Astrocyte of the cerebellum (primary cell): Measurements from ENCODE around the gene DDR2.

Experiments
- DNase-seq: peaks from one replicate; pipeline ENCODE4 v3.0.0-alpha.2; 2011; ENCODE audit warnings: low read depth
- H3K4me3 ChIP-seq: 2 replicates; pipeline ENCODE4 v1.5.1; 2011; ENCODE audit warnings: mild to moderate bottlenecking, low read depth, low read length, moderate library complexity
- CTCF ChIP-seq: IDR thresholded peaks from 2 replicates; pipeline ENCODE4 v1.5.1; 2012; ENCODE audit warnings: low read length, low read depth, moderate library complexity, mild to moderate bottlenecking; ENCODE audit errors: missing control alignments
- in situ Hi-C: cut with HindIII; loops from 2 replicates; pipeline ENCODE4 v1.10.0; 2017; ENCODE audit warnings: low sequenced_read_pairs

Gene DDR2

GRCh38 chr1:162753001-162753658 lies 120.9 kb downstream of the DDR2 start:
- in situ Hi-C loops = no loop called here
- H3K4me3 ChIP-seq = no peak overlapping the region
- DNase-seq = no peak
- no peak for TF ChIP-seq CTCF

GRCh38 chr1:162753998-162754585 lies 121.8 kb downstream of the DDR2 start:
- TF ChIP-seq CTCF = no peak
- no peak for DNase-seq
- in situ Hi-C loops = no loop called here
- no peak overlapping the region for H3K4me3 ChIP-seq

GRCh38 chr1:162755306-162755705 lies 123.0 kb downstream of the DDR2 start:
- in situ Hi-C loops = no loop called here
- no peak for TF ChIP-seq CTCF
- no peak overlapping the region for H3K4me3 ChIP-seq
- DNase-seq = no peak

GRCh38 chr1:162756523-162756922 lies 124.3 kb downstream of the DDR2 start:
- in situ Hi-C loops = no loop called here
- DNase-seq = no peak
- TF ChIP-seq CTCF = no peak
- H3K4me3 ChIP-seq = no peak overlapping the region

GRCh38 chr1:162757476-162757875 lies 125.2 kb downstream of the DDR2 start:
- no peak for TF ChIP-seq CTCF
- DNase-seq = no peak
- in situ Hi-C loops = no loop called here
- no peak overlapping the region for H3K4me3 ChIP-seq

GRCh38 chr1:162765788-162766187 lies 133.5 kb downstream of the DDR2 start:
- no peak for DNase-seq
- no peak overlapping the region for H3K4me3 ChIP-seq
- TF ChIP-seq CTCF = no peak
- in situ Hi-C loops = no loop called here
